Fibroblast of lung (primary cell): ENCODE results near the gene RAB17. TPM values are rescaled to one million over a fixed set of nuclear protein-coding genes. Genes with fewer than 3 reads are reported as not detected.

Experiments
- DNase-seq, 2 donors: peaks; one replicate each; pipeline versions ENCODE4 v3.0.0 to v3.0.0-alpha.2; 2010; ENCODE audit warnings: low read depth in 2 of 2
- H2AFZ ChIP-seq: 2 replicates; pipeline ENCODE4 v1.5.1; 2012; ENCODE audit warnings: low read length, control low read depth, inconsistent platforms
- H3K27ac ChIP-seq: 2 replicates; pipeline ENCODE4 v1.5.1; 2011; ENCODE audit warnings: low read length, control low read depth; ENCODE audit not compliant: insufficient read depth
- H3K27me3 ChIP-seq: 2 replicates; pipeline ENCODE4 v1.5.1; 2011; ENCODE audit warnings: mild to moderate bottlenecking, low read length; ENCODE audit not compliant: control insufficient read depth, insufficient read depth
- H3K36me3 ChIP-seq: 2 replicates; pipeline ENCODE4 v1.5.1; 2011; ENCODE audit warnings: low read length; ENCODE audit not compliant: control insufficient read depth, insufficient read depth
- H3K4me1 ChIP-seq: 2 replicates; pipeline ENCODE4 v1.5.1; 2011; ENCODE audit warnings: low read length; ENCODE audit not compliant: control insufficient read depth, insufficient read depth; ENCODE audit errors: extremely low read depth
- H3K4me2 ChIP-seq: 2 replicates; pipeline ENCODE4 v1.5.1; 2011; ENCODE audit warnings: low read length, control low read depth; ENCODE audit not compliant: insufficient read depth; ENCODE audit errors: extremely low read depth
- H3K4me3 ChIP-seq, 4 experiments: fragments of 200-600 bp in 1 of 4; sonication (generic) in 1 of 4; replicated peaks in 1 of 4; 2 replicates each; pipeline ENCODE4 v1.5.1; 2011 to 2016; ENCODE audit warnings: low read length in 4 of 4, low read depth in 3 of 4, mild to moderate bottlenecking in 3 of 4, control low read depth in 2 of 4, inconsistent platforms in 1 of 4, mixed read lengths in 1 of 4; ENCODE audit not compliant: insufficient read depth in 1 of 4; ENCODE audit errors: control extremely low read depth in 1 of 4
- H3K79me2 ChIP-seq: 2 replicates; pipeline ENCODE4 v1.5.1; 2012; ENCODE audit warnings: mild to moderate bottlenecking, low read length, inconsistent platforms; ENCODE audit not compliant: control insufficient read depth, insufficient read depth
- H3K9ac ChIP-seq: 2 replicates; pipeline ENCODE4 v1.5.1; 2011; ENCODE audit warnings: mild to moderate bottlenecking, low read length, control low read depth; ENCODE audit not compliant: insufficient read depth
- H3K9me3 ChIP-seq: 2 replicates; pipeline ENCODE4 v1.5.1; 2012; ENCODE audit warnings: low read depth, low read length; ENCODE audit not compliant: control insufficient read depth, insufficient read depth
- H4K20me1 ChIP-seq: 2 replicates; pipeline ENCODE4 v1.5.1; 2011; ENCODE audit warnings: low read length; ENCODE audit not compliant: control insufficient read depth, insufficient read depth; ENCODE audit errors: extremely low read depth
- EZH2 ChIP-seq: IDR thresholded peaks from 2 replicates; pipeline ENCODE4 v1.5.1; 2012; ENCODE audit warnings: low read length, control low read depth, mild to moderate bottlenecking; ENCODE audit errors: missing control alignments
- polyA plus RNA-seq, 2 donors: library from polyadenylated mRNA; depleted of rRNA in 1 of 2; stranded (reverse) in 1 of 2; unstranded in 1 of 2; fragments of >200 nt; gene quantifications; 2 replicates each; pipeline ENCODE4 v1.2.1, GENCODE V29; 2011 to 2012; ENCODE audit warnings: missing spikeins in 1 of 2
- total RNA-seq: library from RNA; depleted of rRNA; stranded (reverse); fragments of >200 nt; gene quantifications from 2 replicates; pipeline ENCODE4 v1.2.1, GENCODE V29; 2014
- TF ChIP-seq, protein P1 (sequence below), 2 donors: IDR thresholded peaks in 1 of 2; conservative IDR thresholded peaks in 1 of 2; 1 replicate in 1 of 2; 2 replicates in 1 of 2; pipeline ENCODE4 v1.5.1; 2011 to 2012; ENCODE audit warnings: low read length in 2 of 2, control low read depth in 1 of 2, inconsistent platforms in 1 of 2, low read depth in 1 of 2, mild to moderate bottlenecking in 1 of 2

Gene RAB17
- total and polyA plus RNA-seq, 2 donors (not counting 1 experiment from before 2014, with no cell fraction given), result 0.17 to 0.22 TPM

DNA sequence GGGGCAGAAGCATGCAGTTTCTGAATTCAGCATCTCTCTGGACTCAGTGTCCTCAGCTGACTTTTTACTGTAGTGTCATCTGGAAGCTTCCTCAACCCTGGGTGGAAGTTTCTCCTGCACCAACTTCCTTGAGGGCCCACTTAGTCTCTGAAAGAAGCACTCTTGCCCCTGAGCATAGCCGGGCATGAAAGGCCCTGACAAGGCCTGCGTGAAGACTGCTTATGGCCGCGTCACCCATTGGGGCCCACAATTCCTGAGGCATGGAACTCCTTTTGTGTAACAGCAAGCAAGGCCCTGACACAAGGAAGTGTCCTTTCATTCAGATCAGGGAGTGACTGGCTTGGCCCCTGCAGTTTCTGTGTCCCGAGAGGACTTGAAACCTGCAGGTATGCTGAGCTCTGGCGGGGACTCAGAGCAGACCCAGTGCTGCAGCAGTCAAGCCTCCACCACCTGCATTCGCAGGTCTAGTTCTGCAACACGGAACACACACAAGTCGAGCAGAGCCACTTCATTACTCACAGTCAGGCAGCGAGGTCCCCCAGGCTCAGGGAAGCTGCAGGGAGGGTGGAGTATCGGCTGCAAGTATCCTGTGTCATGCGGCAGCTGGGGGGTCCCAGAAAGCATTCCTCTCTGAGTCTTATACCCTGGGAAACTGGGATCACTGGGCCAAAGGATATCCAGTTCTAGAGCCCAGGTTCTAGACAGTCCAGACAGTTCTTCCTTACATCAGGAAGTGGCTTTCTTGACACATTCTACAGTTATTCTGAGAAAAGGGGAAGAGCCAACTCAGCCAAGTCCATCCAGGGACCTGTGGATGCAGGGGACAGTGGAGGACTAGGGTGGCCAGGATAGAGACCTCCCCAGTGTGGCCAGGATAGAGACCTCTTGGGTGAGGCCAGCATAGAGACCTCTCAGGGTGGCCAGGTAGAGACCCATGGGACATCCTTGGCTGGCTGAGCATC is 59.8 kb downstream of the RAB17 start:
- Histone ChIP-seq H3K36me3 (no peaks in the 10 kb centered on the region), H2AFZ (no peak overlapping the region), H4K20me1 (no peaks in the 10 kb centered on the region), H3K4me1 (no peaks in the 10 kb centered on the region), H3K4me2 (no peak overlapping the region), H3K9me3 (no peaks in the 10 kb centered on the region), H3K9ac (no peak overlapping the region), H3K4me3 (no peak overlapping the region), H3K27me3 (no peaks in the 10 kb centered on the region), H3K27ac (no peak overlapping the region), H3K79me2 (no peaks in the 10 kb centered on the region)
- DNase-seq, result no peak
- TF ChIP-seq, protein P1, sequence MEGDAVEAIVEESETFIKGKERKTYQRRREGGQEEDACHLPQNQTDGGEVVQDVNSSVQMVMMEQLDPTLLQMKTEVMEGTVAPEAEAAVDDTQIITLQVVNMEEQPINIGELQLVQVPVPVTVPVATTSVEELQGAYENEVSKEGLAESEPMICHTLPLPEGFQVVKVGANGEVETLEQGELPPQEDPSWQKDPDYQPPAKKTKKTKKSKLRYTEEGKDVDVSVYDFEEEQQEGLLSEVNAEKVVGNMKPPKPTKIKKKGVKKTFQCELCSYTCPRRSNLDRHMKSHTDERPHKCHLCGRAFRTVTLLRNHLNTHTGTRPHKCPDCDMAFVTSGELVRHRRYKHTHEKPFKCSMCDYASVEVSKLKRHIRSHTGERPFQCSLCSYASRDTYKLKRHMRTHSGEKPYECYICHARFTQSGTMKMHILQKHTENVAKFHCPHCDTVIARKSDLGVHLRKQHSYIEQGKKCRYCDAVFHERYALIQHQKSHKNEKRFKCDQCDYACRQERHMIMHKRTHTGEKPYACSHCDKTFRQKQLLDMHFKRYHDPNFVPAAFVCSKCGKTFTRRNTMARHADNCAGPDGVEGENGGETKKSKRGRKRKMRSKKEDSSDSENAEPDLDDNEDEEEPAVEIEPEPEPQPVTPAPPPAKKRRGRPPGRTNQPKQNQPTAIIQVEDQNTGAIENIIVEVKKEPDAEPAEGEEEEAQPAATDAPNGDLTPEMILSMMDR (conservative IDR thresholded peaks at IDR 0.05 in 1 of 2, IDR thresholded peaks at IDR 0.05 in 1 of 2; ENCODE audit: low read depth in 1 of 2, low read length in 2 of 2), result no peak
- no peak for TF ChIP-seq EZH2

DNA sequence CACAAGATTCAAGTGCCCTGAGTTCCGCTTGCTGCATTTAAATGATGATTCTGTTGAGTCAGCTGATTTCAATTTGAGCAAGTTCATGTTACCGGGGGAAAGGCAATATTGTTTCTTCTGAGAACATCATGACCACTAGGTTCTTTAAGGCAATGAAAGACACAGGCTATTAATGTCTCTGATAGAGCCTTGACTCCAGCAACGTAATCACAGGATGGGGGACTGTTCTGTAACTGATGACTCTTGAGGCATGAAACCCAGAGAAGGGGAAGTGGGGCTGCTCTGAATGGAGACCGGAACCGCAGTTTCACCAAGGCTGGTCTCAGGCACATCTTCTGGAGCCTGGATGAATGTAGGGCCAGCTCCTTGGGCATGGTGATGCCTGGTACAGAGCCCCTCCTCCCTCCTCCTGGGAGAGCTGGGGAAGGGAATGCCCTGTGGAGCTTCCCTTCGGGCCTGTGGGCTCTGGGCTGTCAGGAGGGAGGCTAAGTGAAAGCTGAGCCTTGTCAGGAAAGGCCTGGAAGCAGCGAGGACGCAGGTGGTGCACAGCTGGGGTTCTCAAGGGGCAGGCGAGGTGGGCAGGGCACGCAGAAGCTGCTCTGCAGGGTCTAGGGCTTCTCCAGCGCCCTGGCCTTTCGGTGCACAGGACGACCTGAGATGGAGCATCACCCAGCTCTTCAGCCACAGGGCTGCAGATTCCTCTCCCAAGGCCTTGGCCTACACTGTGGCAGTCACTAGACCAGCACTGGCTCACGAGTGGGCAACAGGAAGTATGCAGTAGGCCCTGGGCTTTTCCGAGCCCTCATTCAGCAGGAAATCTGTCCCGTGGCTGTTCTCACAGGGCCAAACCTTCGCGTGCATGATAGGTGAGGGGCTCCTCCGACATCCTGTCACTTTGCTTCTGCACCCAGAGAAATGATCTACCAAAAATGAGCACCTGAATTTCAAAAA is 60.8 kb downstream of the RAB17 start:
- no peaks in the 10 kb centered on the region for H3K4me1 ChIP-seq
- no peaks in the 10 kb centered on the region for H3K79me2 ChIP-seq
- H3K27ac ChIP-seq, result no peak overlapping the region
- H3K27me3 ChIP-seq, result no peaks in the 10 kb centered on the region
- H3K4me2 ChIP-seq, result no peak overlapping the region
- no peaks in the 10 kb centered on the region for H3K9me3 ChIP-seq
- no peak overlapping the region for H2AFZ ChIP-seq
- H3K9ac ChIP-seq, result no peak overlapping the region
- no peaks in the 10 kb centered on the region for H3K36me3 ChIP-seq
- H3K4me3 ChIP-seq, result no peak overlapping the region
- H4K20me1 ChIP-seq, result no peaks in the 10 kb centered on the region
- no peak for TF ChIP-seq EZH2
- TF ChIP-seq, protein P1 (conservative IDR thresholded peaks at IDR 0.05 in 1 of 2, IDR thresholded peaks at IDR 0.05 in 1 of 2; ENCODE audit: low read depth in 1 of 2, low read length in 2 of 2), result no peak
- no peak for DNase-seq

DNA sequence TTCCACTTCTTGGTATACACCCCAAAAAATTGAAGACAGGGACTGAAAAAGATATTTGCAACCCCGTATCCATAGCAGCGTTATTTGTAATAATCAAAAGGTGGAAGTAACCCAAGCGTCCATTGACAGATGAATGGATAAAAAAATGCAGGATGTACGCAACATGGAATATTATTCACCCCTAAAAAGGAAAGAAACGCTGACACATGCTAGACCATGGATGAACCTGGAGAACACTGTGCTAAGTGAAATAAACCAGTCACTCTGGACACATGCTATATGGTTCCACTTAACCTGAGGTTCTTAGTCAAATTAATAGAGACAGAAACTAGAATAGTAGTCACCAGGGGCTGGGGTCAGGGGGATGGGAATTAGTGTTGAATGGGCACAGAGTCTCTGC is 62.8 kb downstream of the RAB17 start:
- H3K36me3 ChIP-seq, result no peaks in the 10 kb centered on the region
- no peak for DNase-seq

More for the DNA sequence above, 62.8 kb downstream of the RAB17 start:
- Histone ChIP-seq H3K4me2 (no peak overlapping the region), H3K9ac (no peak overlapping the region), H3K4me3 (no peak overlapping the region), H2AFZ (no peak overlapping the region), H3K9me3 (no peaks in the 10 kb centered on the region), H3K27me3 (no peaks in the 10 kb centered on the region), H3K4me1 (no peaks in the 10 kb centered on the region), H3K79me2 (no peaks in the 10 kb centered on the region), H4K20me1 (no peaks in the 10 kb centered on the region), H3K27ac (no peak overlapping the region)
- TF ChIP-seq, protein P1 (conservative IDR thresholded peaks at IDR 0.05 in 1 of 2, IDR thresholded peaks at IDR 0.05 in 1 of 2; ENCODE audit: low read depth in 1 of 2, low read length in 2 of 2), result no peak
- TF ChIP-seq EZH2, result no peak
